BE2C (cell line): ENCODE measurements around the gene MIER1.
"Not testable (repeated sequence)": the region's sequence is repeated elsewhere in the genome, so short reads cannot be mapped to it uniquely, and the experiment has no call there.

ENCODE experiments used
- DNase-seq: peaks from one replicate; pipeline ENCODE4 v3.0.0-alpha.2; 2020
- H3K27me3 ChIP-seq: fragments of 250-450 bp; sonication (Bioruptor Pico); 2 replicates; pipeline ENCODE4 v1.5.1; 2020; ENCODE audit warnings: mild to moderate bottlenecking
- H3K36me3 ChIP-seq: fragments of 250-450 bp; sonication (Bioruptor Pico); 2 replicates; pipeline ENCODE4 v1.5.1; 2020; ENCODE audit warnings: mild to moderate bottlenecking
- H3K4me1 ChIP-seq: fragments of 250-450 bp; sonication (Bioruptor Pico); 2 replicates; pipeline ENCODE4 v1.5.1; 2020
- H3K4me3 ChIP-seq: 2 replicates; pipeline ENCODE4 v1.5.1; 2011; ENCODE audit warnings: low read depth, low read length
- H3K9me3 ChIP-seq: fragments of 250-450 bp; sonication (Bioruptor Pico); 2 replicates; pipeline ENCODE4 v1.5.1; 2020
- TF ChIP-seq, protein P1 (sequence below): IDR thresholded peaks from 2 replicates; pipeline ENCODE4 v1.5.1; 2012; ENCODE audit warnings: mild to moderate bottlenecking, low read depth, low read length

Gene MIER1

DNA sequence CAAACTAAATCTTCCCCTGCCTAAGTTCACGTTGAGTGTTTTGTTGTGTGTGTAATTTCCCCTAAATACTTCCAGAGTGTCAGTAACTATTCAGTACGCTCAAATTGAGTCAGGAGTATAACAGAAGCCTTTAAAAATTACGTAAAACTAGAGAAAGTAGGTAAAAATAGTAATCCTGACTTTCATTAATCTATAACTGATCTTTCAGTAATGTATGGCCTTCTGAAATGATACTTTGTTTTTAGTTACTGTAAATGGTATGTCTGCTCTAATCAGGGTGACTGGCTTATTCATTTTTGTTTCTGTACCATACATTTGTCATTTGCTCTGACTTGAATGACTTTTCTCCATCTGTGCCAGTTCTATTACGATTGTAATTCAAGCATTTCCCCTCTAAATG is 29.4 kb downstream of the MIER1 start:
- Histone ChIP-seq H3K27me3 (no peaks in the 10 kb centered on the region), H3K36me3 (no peaks in the 10 kb centered on the region), H3K4me1 (no peaks in the 10 kb centered on the region), H3K9me3 (no peaks in the 10 kb centered on the region), H3K4me3 (no peak overlapping the region)
- DNase-seq, result no peak
- TF ChIP-seq, protein P1, sequence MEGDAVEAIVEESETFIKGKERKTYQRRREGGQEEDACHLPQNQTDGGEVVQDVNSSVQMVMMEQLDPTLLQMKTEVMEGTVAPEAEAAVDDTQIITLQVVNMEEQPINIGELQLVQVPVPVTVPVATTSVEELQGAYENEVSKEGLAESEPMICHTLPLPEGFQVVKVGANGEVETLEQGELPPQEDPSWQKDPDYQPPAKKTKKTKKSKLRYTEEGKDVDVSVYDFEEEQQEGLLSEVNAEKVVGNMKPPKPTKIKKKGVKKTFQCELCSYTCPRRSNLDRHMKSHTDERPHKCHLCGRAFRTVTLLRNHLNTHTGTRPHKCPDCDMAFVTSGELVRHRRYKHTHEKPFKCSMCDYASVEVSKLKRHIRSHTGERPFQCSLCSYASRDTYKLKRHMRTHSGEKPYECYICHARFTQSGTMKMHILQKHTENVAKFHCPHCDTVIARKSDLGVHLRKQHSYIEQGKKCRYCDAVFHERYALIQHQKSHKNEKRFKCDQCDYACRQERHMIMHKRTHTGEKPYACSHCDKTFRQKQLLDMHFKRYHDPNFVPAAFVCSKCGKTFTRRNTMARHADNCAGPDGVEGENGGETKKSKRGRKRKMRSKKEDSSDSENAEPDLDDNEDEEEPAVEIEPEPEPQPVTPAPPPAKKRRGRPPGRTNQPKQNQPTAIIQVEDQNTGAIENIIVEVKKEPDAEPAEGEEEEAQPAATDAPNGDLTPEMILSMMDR, result no peak

DNA sequence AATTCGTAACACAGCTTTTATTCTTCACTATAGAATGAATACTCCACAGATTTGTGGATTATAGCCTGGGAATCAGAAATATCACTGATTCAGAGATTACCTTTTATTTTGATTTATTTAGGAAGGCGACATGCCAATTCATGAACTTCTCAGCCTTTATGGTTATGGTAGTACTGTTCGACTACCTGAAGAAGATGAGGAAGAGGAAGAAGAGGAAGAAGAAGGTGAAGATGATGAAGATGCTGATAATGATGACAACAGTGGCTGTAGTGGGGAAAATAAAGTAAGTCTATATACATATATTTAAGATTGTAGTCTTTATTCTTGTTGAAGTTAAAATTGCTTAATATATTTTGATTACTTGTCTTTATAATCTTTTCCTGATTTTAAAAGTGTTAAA is 33.1 kb downstream of the MIER1 start:
- TF ChIP-seq, protein P1, result no peak

DNA sequence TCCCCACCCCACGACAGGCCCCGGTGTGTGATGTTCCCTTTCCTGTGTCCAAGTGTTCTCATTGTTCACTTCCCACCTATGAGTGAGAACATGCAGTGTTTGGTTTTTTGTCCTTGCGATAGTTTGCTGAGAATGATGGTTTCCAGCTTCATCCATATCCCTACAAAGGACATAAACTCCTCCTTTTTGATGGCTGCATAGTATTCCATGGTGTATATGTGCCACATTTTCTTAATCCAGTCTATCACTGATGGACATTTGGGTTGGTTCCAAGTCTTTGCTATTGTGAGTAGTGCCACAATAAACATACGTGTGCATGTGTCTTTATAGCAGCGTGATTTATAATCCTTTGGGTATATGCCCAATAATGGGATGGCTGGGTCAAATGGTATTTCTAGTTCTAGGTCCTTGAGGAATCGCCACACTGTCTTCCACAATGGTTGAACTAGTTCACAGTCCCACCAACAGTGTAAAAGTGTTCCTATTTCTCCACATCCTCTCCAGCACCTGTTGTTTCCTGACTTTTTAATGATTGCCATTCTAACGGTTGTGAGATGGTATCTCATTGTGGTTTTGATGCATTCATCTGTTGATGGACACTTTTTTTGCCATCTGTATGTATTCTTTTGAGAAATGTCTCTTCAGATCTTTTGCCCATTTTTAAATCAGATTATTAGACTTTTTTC is 41.5 kb downstream of the MIER1 start:
- not testable (repeated sequence) for H3K9me3 ChIP-seq, DNase-seq, H3K4me3 ChIP-seq, H3K27me3 ChIP-seq, H3K4me1 ChIP-seq, H3K36me3 ChIP-seq

More for the DNA sequence above, 33.1 kb downstream of the MIER1 start:
- H3K4me3 ChIP-seq, result no peak overlapping the region
- no peaks in the 10 kb centered on the region for H3K36me3 ChIP-seq
- no peaks in the 10 kb centered on the region for H3K9me3 ChIP-seq
- H3K4me1 ChIP-seq, result no peaks in the 10 kb centered on the region
- no peak for DNase-seq
- H3K27me3 ChIP-seq, result no peaks in the 10 kb centered on the region

DNA sequence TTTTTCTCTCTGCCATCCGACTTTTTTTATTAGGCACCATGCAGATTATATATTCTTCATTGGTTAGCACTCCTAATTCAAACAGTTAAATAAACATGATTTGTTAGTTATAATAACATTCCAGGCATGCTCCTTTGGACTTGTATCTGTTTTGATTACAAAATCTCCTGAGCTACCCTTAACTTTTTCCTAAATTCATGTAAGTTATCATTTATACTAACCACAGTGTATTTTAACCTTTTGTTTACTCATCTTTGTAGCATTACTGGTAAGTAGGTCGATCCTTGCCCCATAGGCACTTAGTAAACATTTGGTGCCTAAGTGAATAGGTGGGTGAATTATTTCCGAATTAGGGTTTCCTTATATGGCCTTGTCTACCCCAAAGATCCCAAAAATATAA is 43.8 kb downstream of the MIER1 start:
- H3K4me3 ChIP-seq, result no peak overlapping the region
- H3K27me3 ChIP-seq, result no peaks in the 10 kb centered on the region
- no peaks in the 10 kb centered on the region for H3K36me3 ChIP-seq
- H3K9me3 ChIP-seq, result no peaks in the 10 kb centered on the region
- TF ChIP-seq, protein P1, result no peak
- no peaks in the 10 kb centered on the region for H3K4me1 ChIP-seq
- DNase-seq, result no peak

DNA sequence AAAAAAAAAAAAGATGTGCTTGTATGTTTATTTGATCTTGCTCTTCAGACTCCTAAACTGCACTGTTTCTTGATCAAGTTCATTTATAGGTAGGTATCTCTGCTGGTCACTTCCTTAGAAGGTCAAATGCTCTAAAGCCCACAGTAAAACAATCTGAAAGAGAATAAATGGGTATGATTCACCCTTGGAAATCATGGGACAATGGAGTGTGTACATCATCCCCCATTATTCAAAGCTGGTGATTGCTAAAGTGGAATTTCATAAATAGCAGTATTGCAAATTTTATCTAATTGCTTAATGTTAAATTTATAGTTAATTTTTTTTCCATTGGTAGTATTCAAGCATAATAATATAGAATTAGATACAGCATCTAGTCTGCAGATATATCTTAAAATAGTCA is 53.4 kb downstream of the MIER1 start:
- Histone ChIP-seq H3K27me3 (no peaks in the 10 kb centered on the region), H3K4me1 (no peaks in the 10 kb centered on the region), H3K9me3 (no peaks in the 10 kb centered on the region), H3K4me3 (no peak overlapping the region), H3K36me3 (peaks cover 3% of the 10 kb centered on the region)
- TF ChIP-seq, protein P1, result no peak
- DNase-seq, result no peak

DNA sequence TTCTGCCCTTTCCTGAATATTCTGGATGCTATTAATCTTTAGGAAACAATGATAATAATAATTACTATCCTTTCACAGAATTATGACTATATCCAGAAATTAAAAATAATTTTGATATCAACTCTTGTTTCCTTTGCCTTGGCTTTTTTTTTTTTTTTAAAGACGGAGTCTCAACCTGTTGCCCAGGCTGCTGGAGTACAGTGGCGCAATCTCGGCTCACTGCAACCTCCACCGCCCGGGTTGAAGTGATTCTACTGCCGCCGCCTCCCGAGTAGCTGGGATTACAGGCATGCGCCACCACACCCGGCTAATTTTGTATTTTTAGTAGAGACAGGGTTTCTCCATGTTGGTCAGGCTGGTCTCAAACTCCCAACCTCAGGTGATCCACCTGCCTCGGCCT is 54.8 kb downstream of the MIER1 start:
- DNase-seq, H3K27me3 ChIP-seq, H3K36me3 ChIP-seq, H3K4me3 ChIP-seq, H3K9me3 ChIP-seq, H3K4me1 ChIP-seq: not testable (repeated sequence)

DNA sequence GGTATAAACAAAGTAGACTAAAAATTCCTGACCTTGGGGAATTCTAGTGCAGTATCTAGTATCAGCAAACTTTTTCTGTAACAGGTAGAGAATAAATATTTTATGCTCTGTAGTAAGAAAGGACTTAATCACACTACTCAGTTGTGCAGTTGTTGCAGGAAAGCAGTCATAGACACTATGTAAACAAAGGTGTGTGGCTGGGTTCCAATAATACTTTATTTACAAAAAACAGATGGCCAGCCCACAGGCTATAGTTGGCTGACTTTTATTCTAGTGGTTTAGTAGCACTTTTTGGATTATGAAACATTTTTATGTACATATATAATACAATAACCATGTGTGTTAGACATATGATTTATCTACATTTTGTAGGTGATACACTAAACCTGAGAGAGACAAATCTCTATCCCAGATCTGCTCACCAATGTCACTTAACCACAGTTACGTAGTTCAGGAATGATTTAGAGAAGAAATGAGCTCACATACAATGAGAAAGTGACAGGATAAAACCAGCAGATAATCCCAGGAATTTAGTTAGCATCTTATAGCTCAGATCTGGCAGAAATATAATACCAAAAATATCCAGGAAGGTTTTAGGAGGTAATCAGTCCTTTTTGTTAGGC is 56.1 kb downstream of the MIER1 start:
- Histone ChIP-seq H3K4me1 (no peaks in the 10 kb centered on the region), H3K9me3 (no peaks in the 10 kb centered on the region), H3K4me3 (no peak overlapping the region), H3K27me3 (no peaks in the 10 kb centered on the region), H3K36me3 (peaks cover 6% of the 10 kb centered on the region)
- DNase-seq, result no peak
- TF ChIP-seq, protein P1, result no peak
